ENCODE measurements around the gene PACRG. TPM values are rescaled to one million over a fixed set of nuclear protein-coding genes. Genes with fewer than 3 reads are reported as not detected.

PACRG gene
- total RNA-seq, 2 donors from 2014 or later = 1.7 TPM; not detected in 1

DNA sequence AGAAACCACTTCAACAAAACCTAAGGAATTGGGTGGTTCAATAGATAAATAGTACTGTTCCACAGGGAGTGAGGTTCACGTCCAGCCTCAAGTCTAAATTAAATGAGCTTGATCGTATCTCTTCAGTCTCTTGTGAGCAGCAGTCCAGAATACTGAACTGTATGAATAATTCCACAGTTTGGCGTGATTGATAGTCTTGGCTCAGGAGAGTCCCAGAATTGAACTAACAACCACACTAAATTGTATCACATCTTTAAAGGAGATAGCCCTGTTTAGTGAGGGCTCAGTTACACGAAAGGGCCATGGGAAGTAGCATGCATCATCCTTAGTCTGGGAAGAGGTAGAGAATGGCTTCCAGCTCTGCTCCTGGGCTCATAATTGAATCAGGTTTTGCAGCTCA is 224.6 kb downstream of the PACRG start:
- H3K27ac ChIP-seq = no peak overlapping the region
- no peak overlapping the region for H3K4me3 ChIP-seq

DNA sequence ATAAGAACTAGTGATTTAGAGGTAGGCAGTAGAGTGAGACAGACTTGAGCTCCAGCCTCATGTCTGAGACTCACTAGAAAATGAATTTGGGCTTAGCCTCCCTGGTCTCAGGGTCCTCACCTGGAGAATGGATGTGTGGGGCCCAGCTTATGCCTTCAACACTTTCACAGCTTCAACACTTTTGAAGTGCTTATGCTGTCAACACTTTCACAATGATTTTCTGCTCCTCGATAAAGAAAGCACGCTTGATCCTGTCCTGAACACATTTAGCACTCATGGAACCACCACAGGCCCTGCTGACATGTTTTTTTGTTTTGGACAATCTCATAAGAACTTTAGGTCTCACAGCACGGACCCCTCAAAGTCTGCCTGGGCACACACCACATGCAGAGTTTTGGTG is 229.3 kb downstream of the PACRG start:
- no peak overlapping the region for H3K4me3 ChIP-seq
- no peaks in the 10 kb centered on the region for H3K4me1 ChIP-seq
- no peak overlapping the region for H3K27ac ChIP-seq
- DNase-seq = no peak
- no peak overlapping the region for H3K9ac ChIP-seq (ENCODE audit: low read depth in 2 of 2, low read length in 2 of 2)
- intact Hi-C loops (cut with DNase I) = no loop called here
- no peak for TF ChIP-seq CTCF (IDR thresholded peaks at IDR 0.05)
- no peaks in the 10 kb centered on the region for H3K36me3 ChIP-seq
- H3K27me3 ChIP-seq = no peaks in the 10 kb centered on the region
- H3K9me3 ChIP-seq = no peaks in the 10 kb centered on the region

More for the DNA sequence above, 224.6 kb downstream of the PACRG start:
- TF ChIP-seq CTCF (IDR thresholded peaks at IDR 0.05) = no peak
- intact Hi-C loops (cut with DNase I) = no loop called here
- no peaks in the 10 kb centered on the region for H3K9me3 ChIP-seq
- DNase-seq = no peak
- no peak overlapping the region for H3K9ac ChIP-seq (ENCODE audit: low read depth in 2 of 2, low read length in 2 of 2)
- no peaks in the 10 kb centered on the region for H3K27me3 ChIP-seq
- H3K4me1 ChIP-seq = no peaks in the 10 kb centered on the region
- no peaks in the 10 kb centered on the region for H3K36me3 ChIP-seq

- H3K9ac ChIP-seq (ENCODE audit: low read depth in 2 of 2, low read length in 2 of 2) = no peak overlapping the region
- no peak overlapping the region for H3K27ac ChIP-seq
- no peaks in the 10 kb centered on the region for H3K27me3 ChIP-seq
- no peaks in the 10 kb centered on the region for H3K4me1 ChIP-seq
- no peak for DNase-seq
- intact Hi-C loops (cut with DNase I) = no loop called here
- no peak for TF ChIP-seq CTCF (IDR thresholded peaks at IDR 0.05)
- no peaks in the 10 kb centered on the region for H3K9me3 ChIP-seq
- H3K36me3 ChIP-seq = no peaks in the 10 kb centered on the region
- no peak overlapping the region for H3K4me3 ChIP-seq
Measured at GRCh38 chr6:162960679-162961457, 233.1 kb downstream of the PACRG start.

GRCh38 chr6:162962093-162962492 is 234.3 kb downstream of the PACRG start:
- no peaks in the 10 kb centered on the region for H3K36me3 ChIP-seq
- no peaks in the 10 kb centered on the region for H3K9me3 ChIP-seq
- H3K27me3 ChIP-seq = no peaks in the 10 kb centered on the region
- intact Hi-C loops (cut with DNase I) = no loop called here
- no peak overlapping the region for H3K27ac ChIP-seq
- no peaks in the 10 kb centered on the region for H3K4me1 ChIP-seq
- H3K9ac ChIP-seq (ENCODE audit: low read depth in 2 of 2, low read length in 2 of 2) = no peak overlapping the region
- H3K4me3 ChIP-seq = no peak overlapping the region
- TF ChIP-seq CTCF (IDR thresholded peaks at IDR 0.05) = no peak
- DNase-seq = no peak

- DNase-seq = no peak
- Histone ChIP-seq H3K9ac (ENCODE audit: low read depth in 2 of 2, low read length in 2 of 2) (no peak overlapping the region), H3K36me3 (no peaks in the 10 kb centered on the region), H3K4me1 (no peaks in the 10 kb centered on the region), H3K27ac (no peak overlapping the region), H3K9me3 (no peaks in the 10 kb centered on the region), H3K4me3 (no peak overlapping the region), H3K27me3 (no peaks in the 10 kb centered on the region)
- intact Hi-C loops (cut with DNase I) = no loop called here
- TF ChIP-seq CTCF (IDR thresholded peaks at IDR 0.05) = no peak
Measured at GRCh38 chr6:162963861-162964260, 236.1 kb downstream of the PACRG start.
